CD8-positive, alpha-beta memory T cell (primary cell): ENCODE data around the gene VAV2. TPM values are rescaled to one million over a fixed set of nuclear protein-coding genes. Genes with fewer than 3 reads are reported as not detected.

Experiments
- CTCF ChIA-PET: fragments of 350-600 bp; sonication (Branson Sonifier 250); formaldehyde crosslinking; loops from one replicate; lab custom pipeline; 2021; ENCODE audit warnings: antibody characterized with exemption; lab: Charles Lee
- POLR2A ChIA-PET: fragments of 350-600 bp; sonication (Branson Sonifier 250); formaldehyde crosslinking; loops from one replicate; lab custom pipeline; 2021; ENCODE audit warnings: antibody characterized with exemption; lab: Charles Lee
- DNase-seq, 5 donors: peaks; one replicate each; pipeline versions ENCODE4 v3.0.0 to v3.0.0-alpha.2; 2020 to 2022; ENCODE audit warnings: mixed read lengths in 1 of 5
- H3K27ac ChIP-seq: one replicate; pipeline ENCODE4 v1.7.0; 2013; ENCODE audit warnings: low read depth, mild to moderate bottlenecking, low read length, moderate library complexity
- H3K27me3 ChIP-seq: 2 replicates; pipeline ENCODE4 v1.7.0; 2013; ENCODE audit warnings: low read length, mild to moderate bottlenecking; ENCODE audit not compliant: insufficient read depth, poor library complexity, severe bottlenecking
- H3K36me3 ChIP-seq: 2 replicates; pipeline ENCODE4 v1.7.0; 2013; ENCODE audit warnings: mild to moderate bottlenecking, low read length, moderate library complexity; ENCODE audit not compliant: insufficient read depth
- H3K4me1 ChIP-seq: 2 replicates; pipeline ENCODE4 v1.7.0; 2013; ENCODE audit warnings: mild to moderate bottlenecking, low read length, moderate library complexity; ENCODE audit not compliant: insufficient read depth
- H3K4me3 ChIP-seq: 2 replicates; pipeline ENCODE4 v1.7.0; 2013; ENCODE audit warnings: mild to moderate bottlenecking, low read length
- H3K9me3 ChIP-seq: 2 replicates; pipeline ENCODE4 v1.7.0; 2013; ENCODE audit warnings: mild to moderate bottlenecking, low read length
- H3K27ac Mint-ChIP-seq, 8 donors: one replicate each; pipeline ENCODE4 v1.8.0; 2020 to 2021; ENCODE audit warnings: mixed read lengths in 8 of 8, mild to moderate bottlenecking in 6 of 8, inconsistent platforms in 3 of 8, moderate library complexity in 3 of 8
- H3K27me3 Mint-ChIP-seq, 2 donors: one replicate each; pipeline ENCODE4 v1.8.0; 2020 to 2021; ENCODE audit warnings: mixed read lengths in 2 of 2, mild to moderate bottlenecking in 1 of 2, moderate library complexity in 1 of 2
- H3K36me3 Mint-ChIP-seq, 3 donors: one replicate each; pipeline ENCODE4 v1.8.0; 2020 to 2021; ENCODE audit warnings: mixed read lengths in 3 of 3, inconsistent platforms in 1 of 3, mild to moderate bottlenecking in 1 of 3
- H3K4me1 Mint-ChIP-seq, 3 donors: one replicate each; pipeline ENCODE4 v1.8.0; 2020 to 2021; ENCODE audit warnings: mixed read lengths in 3 of 3, inconsistent platforms in 1 of 3, mild to moderate bottlenecking in 1 of 3
- H3K4me3 Mint-ChIP-seq, 7 donors: one replicate each; pipeline ENCODE4 v1.8.0; 2020 to 2021; ENCODE audit warnings: mixed read lengths in 7 of 7, mild to moderate bottlenecking in 6 of 7, moderate library complexity in 4 of 7, inconsistent platforms in 2 of 7
- H3K9me3 Mint-ChIP-seq, 5 donors: one replicate each; pipeline ENCODE4 v1.8.0; 2020 to 2022; ENCODE audit warnings: mixed read lengths in 5 of 5, mild to moderate bottlenecking in 3 of 5, moderate library complexity in 2 of 5, inconsistent platforms in 1 of 5
- polyA plus RNA-seq: library from polyadenylated mRNA; unstranded; fragments of 300-500 nt; fragmentation: Illumina TruSeq; gene quantifications from one replicate; pipeline ENCODE4 v1.2.3, GENCODE V29; 2021
- total RNA-seq, 2 experiments: library from RNA; stranded (reverse); gene quantifications; one replicate each; pipeline ENCODE4 v1.2.3, GENCODE V29; 2021

The VAV2 gene
- total and polyA plus RNA-seq, 3 experiments from 2014 or later = 1.1 to 7.6 (median 6.0) TPM

- DNase-seq = no peak
- Histone ChIP-seq H3K9me3 (no peaks in the 10 kb centered on the region), H3K4me3 (no peak overlapping the region), H3K4me1 (no peaks in the 10 kb centered on the region), H3K36me3 (no peaks in the 10 kb centered on the region), H3K27ac (no peak overlapping the region), H3K27me3 (no peaks in the 10 kb centered on the region)
- Mint-ChIP-seq H3K4me1 (no peaks in the 10 kb centered on the region), H3K27me3 (peaks cover 0 to 1% of the 10 kb centered on the region in 2 donors), H3K27ac (no peak overlapping the region), H3K4me3 (no peak overlapping the region), H3K9me3 (peaks cover 0 to 3% (median 2%) of the 10 kb centered on the region in 5 donors), H3K36me3 (peaks cover 0 to 4% (median 4%) of the 10 kb centered on the region in 3 donors)
- CTCF ChIA-PET = no interaction called here
- POLR2A ChIA-PET = no interaction called here
Measured at GRCh38 chr9:133774799-133775198, 217.3 kb downstream of the VAV2 start.

- no peak overlapping the region for H3K27ac ChIP-seq
- H3K4me1 Mint-ChIP-seq = no peaks in the 10 kb centered on the region
- H3K4me3 ChIP-seq = no peak overlapping the region
- no peaks in the 10 kb centered on the region for H3K4me1 ChIP-seq
- H3K36me3 Mint-ChIP-seq = peaks cover 0 to 4% (median 4%) of the 10 kb centered on the region in 3 donors
- ChIA-PET POLR2A (no interaction called here), CTCF (interaction anchor here (1.0 to 2.2 kb wide), 2 partner anchors 8 to 220 kb away, joined by 3 to 9 read pairs; no protein-coding TSS in a partner anchor)
- no peak overlapping the region for H3K4me3 Mint-ChIP-seq
- H3K27ac Mint-ChIP-seq = no peak overlapping the region
- DNase-seq = no peak
- peaks cover 0 to 3% (median 2%) of the 10 kb centered on the region in 5 donors for H3K9me3 Mint-ChIP-seq
- peaks cover 0 to 1% of the 10 kb centered on the region in 2 donors for H3K27me3 Mint-ChIP-seq
- H3K27me3 ChIP-seq = no peaks in the 10 kb centered on the region
- H3K36me3 ChIP-seq = no peaks in the 10 kb centered on the region
- no peaks in the 10 kb centered on the region for H3K9me3 ChIP-seq
Measured at GRCh38 chr9:133773889-133774655, 218.1 kb downstream of the VAV2 start.

- no peak overlapping the region for H3K4me3 ChIP-seq
- no peaks in the 10 kb centered on the region for H3K4me1 Mint-ChIP-seq
- H3K27ac ChIP-seq = no peak overlapping the region
- H3K9me3 ChIP-seq = peaks cover 2% of the 10 kb centered on the region
- DNase-seq = no peak
- ChIA-PET CTCF (interaction anchor here (1.5 to 2.2 kb wide), 2 partner anchors 8 to 10 kb away, joined by 4 to 9 read pairs; no protein-coding TSS in a partner anchor), POLR2A (no interaction called here)
- no peak overlapping the region for H3K27ac Mint-ChIP-seq
- no peaks in the 10 kb centered on the region for H3K27me3 Mint-ChIP-seq
- no peaks in the 10 kb centered on the region for H3K36me3 ChIP-seq
- H3K4me1 ChIP-seq = no peaks in the 10 kb centered on the region
- peaks cover 0 to 13% (median 4%) of the 10 kb centered on the region in 3 donors for H3K36me3 Mint-ChIP-seq
- H3K27me3 ChIP-seq = no peaks in the 10 kb centered on the region
- H3K4me3 Mint-ChIP-seq = no peak overlapping the region
- peaks cover 0 to 3% (median 2%) of the 10 kb centered on the region in 5 donors for H3K9me3 Mint-ChIP-seq
Measured at GRCh38 chr9:133772581-133772980, 219.5 kb downstream of the VAV2 start.

- H3K27ac Mint-ChIP-seq = no peak overlapping the region
- Histone ChIP-seq H3K9me3 (peaks cover 7% of the 10 kb centered on the region), H3K27me3 (no peaks in the 10 kb centered on the region), H3K4me1 (no peaks in the 10 kb centered on the region), H3K4me3 (no peak overlapping the region), H3K27ac (no peak overlapping the region), H3K36me3 (no peaks in the 10 kb centered on the region)
- H3K27me3 Mint-ChIP-seq = no peaks in the 10 kb centered on the region
- H3K9me3 Mint-ChIP-seq = peaks cover 2 to 10% (median 4%) of the 10 kb centered on the region in 5 donors
- H3K4me3 Mint-ChIP-seq = no peak overlapping the region
- no peak for DNase-seq
- H3K36me3 Mint-ChIP-seq = peaks cover 0 to 21% (median 5%) of the 10 kb centered on the region in 3 donors
- ChIA-PET CTCF (interaction anchor here (1.0 to 1.5 kb wide), 2 partner anchors 9 to 29 kb away, joined by 3 to 4 read pairs; no protein-coding TSS in a partner anchor), POLR2A (no interaction called here)
- no peaks in the 10 kb centered on the region for H3K4me1 Mint-ChIP-seq
Measured at GRCh38 chr9:133771486-133772482, 220.3 kb downstream of the VAV2 start.

GRCh38 chr9:133770076-133770777 is 221.9 kb downstream of the VAV2 start:
- Mint-ChIP-seq H3K4me1 (no peaks in the 10 kb centered on the region), H3K27me3 (no peaks in the 10 kb centered on the region), H3K36me3 (peaks cover 0 to 23% (median 4%) of the 10 kb centered on the region in 3 donors), H3K4me3 (no peak overlapping the region), H3K27ac (no peak overlapping the region), H3K9me3 (peaks cover 8 to 19% (median 16%) of the 10 kb centered on the region in 5 donors)
- Histone ChIP-seq H3K27me3 (no peaks in the 10 kb centered on the region), H3K36me3 (no peaks in the 10 kb centered on the region), H3K9me3 (peaks cover 7% of the 10 kb centered on the region), H3K4me3 (no peak overlapping the region), H3K27ac (no peak overlapping the region), H3K4me1 (no peaks in the 10 kb centered on the region)
- ChIA-PET POLR2A (no interaction called here), CTCF (interaction anchor here (1.1 to 1.8 kb wide), 2 partner anchors 12 to 23 kb away, joined by 3 to 4 read pairs; no protein-coding TSS in a partner anchor)
- no peak for DNase-seq

GRCh38 chr9:133769511-133770075 is 222.5 kb downstream of the VAV2 start:
- ChIA-PET POLR2A (no interaction called here), CTCF (interaction anchor here (1.1 to 1.8 kb wide), 2 partner anchors 13 to 24 kb away, joined by 3 to 4 read pairs; no protein-coding TSS in a partner anchor)
- H3K36me3 ChIP-seq = no peaks in the 10 kb centered on the region
- no peak overlapping the region for H3K27ac Mint-ChIP-seq
- peaks cover 7% of the 10 kb centered on the region for H3K9me3 ChIP-seq
- peaks cover 7 to 18% (median 16%) of the 10 kb centered on the region in 5 donors for H3K9me3 Mint-ChIP-seq
- no peak overlapping the region for H3K4me3 Mint-ChIP-seq
- H3K4me1 Mint-ChIP-seq = no peaks in the 10 kb centered on the region
- H3K27me3 ChIP-seq = no peaks in the 10 kb centered on the region
- H3K36me3 Mint-ChIP-seq = peaks cover 0 to 26% (median 4%) of the 10 kb centered on the region in 3 donors
- no peak overlapping the region for H3K27ac ChIP-seq
- H3K27me3 Mint-ChIP-seq = no peaks in the 10 kb centered on the region
- no peaks in the 10 kb centered on the region for H3K4me1 ChIP-seq
- H3K4me3 ChIP-seq = no peak overlapping the region
- DNase-seq = no peak

DNA sequence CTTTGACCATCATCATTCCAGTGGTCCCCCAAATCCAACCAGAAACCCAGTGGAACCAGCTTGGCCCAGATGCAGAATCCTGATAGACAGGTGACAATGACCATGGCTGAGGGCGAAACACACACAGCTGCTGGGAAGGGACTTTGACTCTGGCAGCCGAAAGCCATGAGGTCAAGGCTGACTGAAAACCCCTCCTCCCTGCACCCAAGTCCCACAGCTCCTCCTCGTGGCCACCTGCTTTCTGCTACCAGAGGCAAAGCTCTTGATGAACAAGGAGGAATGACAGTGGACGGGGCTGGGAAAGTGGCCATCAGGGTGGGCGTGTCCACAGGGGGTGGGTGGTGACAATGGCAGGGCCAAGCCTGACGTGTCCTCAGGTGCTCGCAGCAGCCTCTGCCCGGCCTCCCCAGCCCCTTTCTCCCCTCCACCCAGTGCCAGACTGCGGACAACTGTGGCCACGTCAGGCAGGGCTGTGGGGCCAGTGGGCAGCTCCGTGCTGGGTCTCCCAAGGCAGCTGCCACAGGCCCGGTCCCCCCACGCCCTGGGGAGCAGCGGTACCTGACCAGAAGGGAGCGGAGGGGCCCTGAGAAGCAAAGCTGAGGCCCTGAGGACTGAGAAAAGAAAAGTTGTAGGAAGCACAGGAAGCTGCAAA is 223.1 kb downstream of the VAV2 start:
- no peaks in the 10 kb centered on the region for H3K36me3 ChIP-seq
- H3K9me3 ChIP-seq = peaks cover 7% of the 10 kb centered on the region
- H3K27me3 ChIP-seq = no peaks in the 10 kb centered on the region
- H3K9me3 Mint-ChIP-seq = peaks cover 6 to 21% (median 19%) of the 10 kb centered on the region in 5 donors
- CTCF ChIA-PET = interaction anchor here (1.8 kb wide), 1 partner anchor 24 kb away, joined by 3 read pairs; no protein-coding TSS in a partner anchor
- H3K27ac Mint-ChIP-seq = no peak overlapping the region
- peaks cover 0 to 31% (median 4%) of the 10 kb centered on the region in 3 donors for H3K36me3 Mint-ChIP-seq
- no peaks in the 10 kb centered on the region for H3K4me1 Mint-ChIP-seq
- H3K4me3 ChIP-seq = no peak overlapping the region
- POLR2A ChIA-PET = no interaction called here
- no peak overlapping the region for H3K27ac ChIP-seq
- DNase-seq = no peak
- no peaks in the 10 kb centered on the region for H3K4me1 ChIP-seq
- no peaks in the 10 kb centered on the region for H3K27me3 Mint-ChIP-seq
- no peak overlapping the region for H3K4me3 Mint-ChIP-seq
